Measurements from ENCODE around the gene MRPL1.
"Not testable (repeated sequence)": the region's sequence is repeated elsewhere in the genome, so short reads cannot be mapped to it uniquely, and the experiment has no call there.

Gene MRPL1

GRCh38 chr4:77913348-77913747, 50.7 kb downstream of the MRPL1 start:
- DNase-seq (ENCODE audit: low read depth): no peak

GRCh38 chr4:77917075-77917474, 54.4 kb downstream of the MRPL1 start:
- no peak for DNase-seq (ENCODE audit: low read depth)

GRCh38 chr4:77917601-77918000, 55.0 kb downstream of the MRPL1 start:
- no peak for DNase-seq (ENCODE audit: low read depth)

DNA sequence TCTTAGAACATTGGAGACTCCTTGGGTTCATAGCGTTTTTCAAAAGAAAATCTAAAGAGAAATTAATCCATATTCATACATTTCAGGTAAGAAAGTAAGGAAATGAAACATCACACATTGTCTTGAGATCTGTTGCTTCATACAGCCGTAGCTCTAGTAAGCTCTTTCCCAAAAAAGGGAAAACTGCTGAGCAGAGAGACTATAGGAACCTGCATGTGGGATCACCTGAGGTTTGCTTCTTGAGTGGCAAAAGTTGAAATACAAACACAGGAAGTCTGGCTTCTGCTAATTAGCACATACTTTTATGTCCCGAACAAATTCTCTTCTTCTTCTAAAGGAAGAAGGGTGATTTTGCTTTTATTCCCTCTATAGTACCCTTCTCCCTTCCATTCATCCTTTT, 57.7 kb downstream of the MRPL1 start:
- DNase-seq (ENCODE audit: low read depth): no peak

DNA sequence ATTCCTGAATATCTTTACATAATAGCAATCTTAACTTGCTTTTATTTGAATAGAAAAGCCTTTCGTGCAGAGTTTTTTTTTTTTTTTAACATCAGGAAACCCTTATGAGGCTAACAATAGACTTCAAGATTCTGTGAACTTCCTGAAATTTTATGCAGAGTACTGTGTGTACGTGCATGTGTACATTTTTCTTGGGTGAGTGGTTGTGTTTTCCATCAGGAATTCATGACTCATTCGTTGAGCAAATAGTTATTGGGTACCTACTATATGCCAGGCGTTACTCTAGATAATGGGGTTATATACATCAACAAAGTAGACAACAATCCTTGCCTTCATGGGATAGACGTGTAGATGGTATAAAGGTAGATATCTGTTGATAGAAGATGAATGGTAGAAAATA, 59.1 kb downstream of the MRPL1 start:
- no peak for DNase-seq (ENCODE audit: low read depth)

GRCh38 chr4:77922158-77923094, 59.8 kb downstream of the MRPL1 start:
- no peak for DNase-seq (ENCODE audit: low read depth)

GRCh38 chr4:77927991-77928925, 65.6 kb downstream of the MRPL1 start:
- no peak for DNase-seq (ENCODE audit: low read depth)

DNA sequence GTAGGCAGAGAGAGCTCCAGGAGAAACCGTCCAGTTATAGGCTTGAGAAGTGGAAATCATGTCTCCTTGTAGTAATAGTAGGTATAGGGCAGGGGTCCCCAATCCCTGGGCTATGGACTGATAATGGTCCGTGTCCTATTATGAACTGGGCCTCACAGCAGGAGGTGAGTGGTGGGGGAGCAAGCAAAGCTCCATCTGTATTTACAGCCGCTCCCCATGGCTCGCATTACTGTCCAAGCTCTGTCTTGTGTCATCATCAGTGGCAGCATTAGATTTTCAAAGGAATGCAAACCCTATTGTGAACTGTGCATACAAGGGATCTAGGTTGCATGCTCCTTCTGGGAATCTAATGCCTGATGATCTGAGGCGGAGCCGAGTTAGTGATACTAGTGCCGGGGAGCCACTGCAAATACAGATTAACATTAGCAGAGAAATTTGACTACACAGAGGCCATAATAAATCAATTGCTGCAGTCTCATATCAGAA, 67.6 kb downstream of the MRPL1 start:
- DNase-seq (ENCODE audit: low read depth): no peak

- no peak for DNase-seq (ENCODE audit: low read depth)
These were observed 68.2 kb downstream of the MRPL1 start for GRCh38 chr4:77930876-77931275.

DNA sequence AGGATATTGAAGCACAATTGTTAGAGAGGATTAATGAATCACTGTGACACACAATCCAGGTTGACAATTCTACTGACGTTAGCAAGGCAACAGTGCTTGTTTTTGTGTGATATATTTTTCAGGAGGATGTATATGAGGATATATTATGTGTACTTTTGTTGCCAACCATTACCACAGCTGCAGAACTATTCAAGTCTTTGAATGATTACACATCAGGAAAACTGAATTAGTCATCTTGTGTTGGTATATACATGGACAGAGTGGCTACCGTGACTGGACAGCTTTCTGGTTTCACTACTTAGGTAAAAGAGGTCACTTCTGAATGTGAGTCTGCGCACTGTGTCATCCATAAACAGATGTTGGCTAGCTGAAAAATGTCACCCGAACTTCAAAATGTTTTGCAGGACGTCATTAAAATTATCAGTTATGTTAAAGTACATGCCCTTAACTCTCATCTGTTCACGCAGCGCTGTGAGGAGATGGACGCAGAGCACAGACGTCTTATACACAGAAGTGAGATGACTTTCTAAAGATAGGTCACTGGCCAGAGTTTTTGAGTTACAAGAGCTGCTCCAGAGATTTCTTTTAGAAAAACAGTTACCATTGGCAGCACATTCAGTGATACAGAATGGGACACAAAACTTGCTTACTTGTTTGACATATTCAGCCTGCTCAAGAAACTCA, 69.0 kb downstream of the MRPL1 start:
- no peak for DNase-seq (ENCODE audit: low read depth)

DNA sequence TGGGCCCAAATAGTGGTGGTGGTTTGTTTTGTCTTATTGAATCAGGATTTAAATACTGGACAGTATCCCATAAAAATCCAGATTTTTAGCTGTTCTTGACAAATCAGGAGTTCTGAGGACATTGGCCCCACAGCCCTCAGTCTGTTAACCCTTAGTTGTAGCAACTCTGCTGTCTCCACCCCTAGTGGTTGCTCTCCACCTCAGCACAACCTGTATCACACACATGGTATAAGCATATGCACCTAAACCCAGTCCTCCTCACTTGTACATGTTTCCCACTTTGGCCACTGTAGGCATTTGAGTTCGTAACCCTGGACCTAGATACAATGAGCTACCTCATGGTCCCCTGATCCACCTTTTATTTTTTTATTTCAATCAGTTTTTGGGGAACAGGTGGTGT, 75.9 kb downstream of the MRPL1 start:
- DNase-seq (ENCODE audit: low read depth): no peak

GRCh38 chr4:77945929-77946328, 83.3 kb downstream of the MRPL1 start:
- not testable (repeated sequence) for DNase-seq (ENCODE audit: low read depth)

DNA sequence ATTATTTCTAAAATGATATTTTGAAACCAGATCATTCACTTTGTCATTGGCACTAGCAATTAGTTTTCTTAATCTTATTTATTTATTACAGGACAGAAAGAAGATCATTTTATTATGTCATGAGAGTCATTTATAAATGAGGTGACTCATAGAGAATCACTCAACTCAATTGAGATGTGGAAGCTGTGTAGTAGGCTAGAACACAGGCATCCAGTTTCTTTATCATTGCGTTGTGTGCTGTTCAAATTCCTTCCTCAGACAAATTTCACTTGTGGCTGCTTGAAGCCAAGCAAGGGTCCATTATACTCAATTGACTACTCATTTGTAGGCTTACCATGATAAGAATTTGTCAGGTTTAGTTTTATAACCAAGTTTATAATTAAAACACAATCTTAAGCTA, 87.6 kb downstream of the MRPL1 start:
- no peak for DNase-seq (ENCODE audit: low read depth)

GRCh38 chr4:77952457-77952856, 89.8 kb downstream of the MRPL1 start:
- DNase-seq (ENCODE audit: low read depth): no peak

DNA sequence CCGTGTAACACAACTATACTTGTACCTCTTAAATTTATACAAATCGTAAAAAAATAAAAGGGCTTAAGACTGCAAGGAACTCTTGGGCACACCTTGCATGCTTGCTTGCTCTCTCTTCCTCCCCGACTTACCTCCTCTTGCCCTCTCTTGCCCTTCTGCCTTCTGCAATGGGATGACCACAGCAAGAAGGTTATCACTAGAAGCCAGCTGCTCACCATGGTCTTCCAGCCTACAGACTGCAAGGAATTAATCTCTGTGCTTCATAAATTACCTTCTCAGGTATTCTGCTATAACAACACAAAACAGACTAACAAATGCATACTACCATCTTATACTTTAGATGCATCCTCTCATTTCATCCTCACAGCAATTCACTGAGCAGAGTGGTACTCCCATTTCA, 92.1 kb downstream of the MRPL1 start:
- DNase-seq (ENCODE audit: low read depth): no peak

DNA sequence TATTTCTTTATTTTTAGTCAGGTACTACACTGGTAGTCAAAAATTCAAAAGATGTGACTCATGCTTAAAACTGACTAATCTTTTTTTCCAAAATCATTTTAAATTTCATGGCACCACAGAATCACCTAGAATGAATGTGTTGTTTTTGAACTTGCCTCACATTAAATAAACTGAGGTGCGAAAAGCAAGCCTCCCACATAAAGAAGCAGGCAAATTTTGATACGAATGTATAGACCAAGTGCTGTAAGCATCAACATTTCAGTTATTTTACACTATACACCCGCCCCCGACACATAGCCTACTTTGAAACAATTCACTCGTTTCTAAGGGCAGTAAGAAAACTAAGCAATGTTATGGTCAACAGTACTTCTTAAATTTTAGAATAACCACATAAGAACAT, 94.3 kb downstream of the MRPL1 start:
- no peak for DNase-seq (ENCODE audit: low read depth)

GRCh38 chr4:77958897-77959296, 96.3 kb downstream of the MRPL1 start:
- DNase-seq (ENCODE audit: low read depth): no peak

DNA sequence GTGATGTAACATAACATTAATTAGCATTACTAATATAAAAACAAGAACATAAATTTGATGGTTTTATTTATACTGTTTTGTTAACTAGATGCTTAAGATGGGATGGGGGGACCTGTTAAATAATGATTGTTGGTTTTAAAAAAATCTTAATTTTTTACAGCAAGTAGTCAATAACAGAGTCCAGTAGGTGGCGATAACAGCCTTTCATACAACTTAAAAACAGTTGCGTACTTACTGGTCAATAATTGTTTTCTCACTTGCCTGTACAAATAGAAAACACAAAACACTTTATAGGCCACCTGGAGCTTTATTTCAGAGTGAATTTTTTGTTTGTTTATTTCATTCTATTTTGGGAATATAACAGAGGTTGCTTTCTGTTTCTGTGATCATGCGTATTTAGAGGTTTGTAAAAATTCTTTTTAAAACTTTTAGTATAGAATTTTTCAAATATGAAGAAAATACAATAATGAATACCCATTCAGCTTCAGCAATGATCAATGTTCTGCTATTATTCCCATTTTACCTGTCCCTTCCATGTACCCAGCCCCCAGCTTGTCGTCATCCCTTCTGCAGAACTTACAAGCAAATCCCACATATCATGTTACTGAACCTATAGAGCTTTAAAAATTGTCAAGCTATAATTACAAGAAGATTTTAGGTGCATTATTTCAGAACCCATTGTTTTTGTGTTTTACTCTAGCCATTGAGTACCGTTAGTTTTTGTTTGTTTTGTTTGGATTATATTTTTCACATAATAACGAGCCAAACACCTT, 97.1 kb downstream of the MRPL1 start:
- DNase-seq (ENCODE audit: low read depth): no peak

- no peak for DNase-seq (ENCODE audit: low read depth)
These were observed 97.7 kb downstream of the MRPL1 start for GRCh38 chr4:77960367-77960766.

DNA sequence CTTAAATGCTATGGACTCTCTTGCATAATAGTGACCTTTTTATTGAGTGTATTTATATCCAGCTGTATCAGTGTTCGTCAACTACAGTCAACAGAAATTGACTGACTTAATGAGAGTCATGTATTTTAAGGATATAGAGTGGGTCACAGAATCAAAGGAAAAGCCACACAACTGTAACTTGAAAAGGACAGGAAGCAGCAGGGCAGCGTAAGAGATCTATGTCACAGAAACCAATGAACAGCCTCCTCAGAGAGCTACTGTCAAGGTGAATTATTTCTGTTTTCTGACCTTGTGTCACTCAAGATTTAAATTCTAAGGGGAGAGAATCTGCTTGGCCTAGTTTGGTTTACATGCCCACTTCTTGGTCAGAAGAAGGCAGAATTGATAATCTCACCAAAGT, 100.4 kb downstream of the MRPL1 start:
- no peak for DNase-seq (ENCODE audit: low read depth)

DNA sequence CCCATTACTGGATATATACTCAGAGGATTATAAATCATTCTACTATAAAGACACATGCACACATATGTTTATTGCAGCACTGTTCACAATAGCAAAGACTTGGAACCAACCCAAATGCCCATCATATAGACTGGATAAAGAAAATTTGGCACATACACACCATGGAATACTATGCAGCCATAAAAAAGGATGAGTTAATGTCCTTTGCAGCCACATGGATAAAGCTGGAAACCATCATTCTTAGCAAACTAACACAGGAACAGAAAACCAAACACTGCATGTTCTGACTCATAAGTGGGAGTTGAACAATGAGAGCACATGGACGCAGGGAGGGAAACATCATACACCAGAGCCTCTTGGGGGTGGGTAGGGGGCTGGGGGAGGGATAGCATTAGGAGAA, 111.0 kb downstream of the MRPL1 start:
- DNase-seq (ENCODE audit: low read depth): not testable (repeated sequence)
